GM18870 (cell line): ENCODE measurements around the gene LCAT.
"Not testable (repeated sequence)": the region's sequence is repeated elsewhere in the genome, so short reads cannot be mapped to it uniquely, and the experiment has no call there.

ENCODE experiments used
- ATAC-seq: cut with Tn5 transposase; IDR thresholded peaks from one replicate; pipeline ENCODE4 v1.9.1; 2021; ENCODE audit warnings: moderate library complexity; ENCODE audit not compliant: unreplicated experiment

The LCAT gene

DNA sequence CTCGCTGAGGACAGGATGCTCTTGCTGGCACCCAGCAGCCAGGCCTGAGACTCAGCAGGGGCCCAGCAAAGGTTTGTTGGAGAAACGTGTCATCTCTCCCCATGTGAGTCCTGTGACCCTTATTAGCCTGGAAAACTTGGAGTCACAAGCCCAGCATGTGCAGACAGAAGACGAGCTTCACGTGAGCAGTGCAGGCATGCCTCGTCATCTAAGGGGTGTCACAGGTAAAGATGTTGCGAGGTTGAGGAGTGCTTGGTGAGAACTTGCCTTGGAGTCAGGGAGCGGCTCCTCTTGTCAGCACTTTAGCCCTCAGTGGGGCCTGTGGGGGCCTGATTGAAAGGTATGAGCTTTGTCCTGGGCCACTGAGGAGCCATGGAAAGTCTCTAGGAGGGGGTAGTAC, 10.1 kb downstream of the LCAT start:
- no peak for ATAC-seq

- ATAC-seq: no peak
Measured at GRCh38 chr16:67932462-67932840, 11.5 kb downstream of the LCAT start.

GRCh38 chr16:67931712-67932461, 12.0 kb downstream of the LCAT start, which contains the start of gene CTRL:
TSS of gene CTRL (minus strand) at chr16:67931862. CDS start at chr16:67931852, 10 bp downstream.
- no peak for ATAC-seq

DNA sequence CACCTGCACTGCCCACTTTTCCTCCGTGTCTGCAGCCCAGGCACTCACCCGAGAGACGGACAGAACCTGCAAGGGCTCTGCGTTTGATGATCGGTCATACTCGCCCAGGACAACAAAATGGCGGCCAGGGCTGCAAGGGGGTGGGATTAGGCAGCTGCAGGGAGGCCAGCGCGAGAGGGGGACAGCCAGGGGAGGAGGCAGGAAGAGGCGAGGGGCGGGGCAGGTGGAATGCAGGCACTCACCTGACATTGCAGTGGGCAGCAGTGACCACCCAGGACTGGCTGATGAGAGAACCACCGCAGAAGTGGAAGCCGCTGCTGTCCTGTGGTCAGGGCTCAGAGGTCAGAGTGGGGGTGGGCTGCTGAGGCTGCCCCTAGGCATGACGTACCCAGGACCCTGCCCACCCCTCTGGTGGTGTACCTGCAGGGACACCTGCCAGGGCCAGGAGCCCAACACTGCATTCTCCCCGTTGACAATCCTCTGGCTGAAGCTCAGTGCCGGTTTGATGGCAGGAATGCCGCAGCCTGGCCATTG, 13.2 kb downstream of the LCAT start:
- ATAC-seq: no peak

GRCh38 chr16:67930191-67930590, 13.7 kb downstream of the LCAT start:
- ATAC-seq: no peak

GRCh38 chr16:67928561-67929364, 15.2 kb downstream of the LCAT start:
- no peak for ATAC-seq

- ATAC-seq: no peak
Measured at GRCh38 chr16:67928147-67928546, 15.8 kb downstream of the LCAT start.

- no peak for ATAC-seq
Measured at GRCh38 chr16:67927131-67927941, 16.6 kb downstream of the LCAT start.

DNA sequence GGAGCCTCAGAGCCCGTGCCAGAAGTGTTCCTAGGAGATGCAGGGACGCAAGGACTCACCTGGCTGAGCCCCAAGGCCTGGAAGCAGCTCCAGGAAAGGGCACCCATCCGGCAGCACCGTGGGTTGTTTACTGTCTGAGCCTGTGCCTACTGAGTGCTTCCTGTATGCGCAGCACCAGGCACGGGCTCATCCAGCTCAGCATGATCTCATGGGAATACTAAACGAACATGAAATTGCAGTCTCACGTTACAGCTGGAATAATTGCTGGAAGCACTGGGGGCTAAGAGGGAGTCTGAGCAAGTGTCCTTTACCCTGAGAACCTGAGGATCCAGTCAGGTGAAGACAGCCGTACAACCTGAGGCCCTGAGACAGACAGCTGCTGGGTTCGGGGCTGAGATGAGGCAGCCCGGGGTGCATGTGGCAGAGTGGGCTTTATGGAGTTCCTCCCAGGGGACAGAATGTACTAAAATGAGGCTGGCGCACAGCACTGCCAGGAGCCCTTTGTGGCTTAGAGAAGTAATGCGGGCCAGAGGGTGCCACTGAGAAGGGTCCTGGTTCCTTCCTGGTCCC, 17.7 kb downstream of the LCAT start:
- ATAC-seq: no peak

DNA sequence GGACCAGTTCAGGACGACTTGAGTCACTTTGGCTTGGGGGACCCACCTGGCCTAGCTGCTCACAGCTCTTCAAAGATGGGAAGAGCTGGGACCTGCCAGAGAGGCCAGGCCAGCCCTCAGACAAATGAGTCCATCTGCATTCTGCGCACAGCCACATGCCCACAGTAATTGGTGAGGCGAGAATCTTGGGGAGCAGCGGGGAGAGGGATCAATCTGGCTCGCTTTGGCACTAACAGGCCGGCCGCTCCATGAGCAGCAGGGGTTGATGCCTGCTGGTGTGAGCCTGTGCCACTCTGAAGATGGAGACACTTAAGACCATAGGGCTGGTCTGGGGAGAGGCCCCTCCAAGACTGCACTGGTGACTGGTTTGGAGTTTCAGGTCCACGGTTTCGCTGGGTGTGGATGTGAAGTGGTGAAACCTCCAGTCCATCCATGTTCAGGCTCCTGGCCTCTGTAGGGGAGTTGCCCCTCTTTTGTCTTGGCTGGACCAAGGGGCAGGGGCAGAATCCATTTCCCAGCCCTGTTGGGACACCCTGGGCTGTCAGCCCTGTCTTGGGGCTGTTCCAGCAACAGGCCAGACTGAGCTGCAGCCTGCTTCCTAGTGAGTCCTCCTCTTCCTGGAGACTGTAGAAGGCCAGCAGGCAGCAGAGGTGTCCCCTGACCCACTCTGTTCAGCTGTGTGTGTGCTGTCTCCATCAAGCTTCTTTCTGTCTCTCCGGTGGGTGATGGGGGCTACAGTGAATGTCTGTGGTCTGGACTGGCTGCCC, 19.6 kb downstream of the LCAT start:
- ATAC-seq: no peak

GRCh38 chr16:67923414-67924116, 20.4 kb downstream of the LCAT start:
- no peak for ATAC-seq

GRCh38 chr16:67922740-67923139, 21.2 kb downstream of the LCAT start:
- no peak for ATAC-seq

DNA sequence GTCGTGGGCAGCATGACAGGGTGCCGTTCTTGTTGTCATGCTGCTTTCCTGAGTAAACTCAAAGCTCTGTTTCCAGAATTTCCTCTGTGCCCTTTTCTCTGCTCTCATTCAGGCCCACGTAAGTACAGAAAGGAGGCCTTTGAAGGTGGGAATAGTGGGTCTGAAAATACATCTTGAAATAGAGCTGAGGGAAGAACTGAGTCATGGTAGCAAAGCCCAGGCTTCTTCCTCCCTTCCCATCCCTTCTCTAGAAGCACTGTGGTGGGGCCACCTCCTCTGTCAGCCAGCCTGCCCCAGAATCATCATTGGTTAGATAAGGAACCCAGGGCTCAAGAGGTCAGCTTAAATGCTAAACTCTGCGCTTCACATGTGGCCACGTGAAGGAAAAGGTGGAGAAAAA, 21.7 kb downstream of the LCAT start:
- no peak for ATAC-seq

DNA sequence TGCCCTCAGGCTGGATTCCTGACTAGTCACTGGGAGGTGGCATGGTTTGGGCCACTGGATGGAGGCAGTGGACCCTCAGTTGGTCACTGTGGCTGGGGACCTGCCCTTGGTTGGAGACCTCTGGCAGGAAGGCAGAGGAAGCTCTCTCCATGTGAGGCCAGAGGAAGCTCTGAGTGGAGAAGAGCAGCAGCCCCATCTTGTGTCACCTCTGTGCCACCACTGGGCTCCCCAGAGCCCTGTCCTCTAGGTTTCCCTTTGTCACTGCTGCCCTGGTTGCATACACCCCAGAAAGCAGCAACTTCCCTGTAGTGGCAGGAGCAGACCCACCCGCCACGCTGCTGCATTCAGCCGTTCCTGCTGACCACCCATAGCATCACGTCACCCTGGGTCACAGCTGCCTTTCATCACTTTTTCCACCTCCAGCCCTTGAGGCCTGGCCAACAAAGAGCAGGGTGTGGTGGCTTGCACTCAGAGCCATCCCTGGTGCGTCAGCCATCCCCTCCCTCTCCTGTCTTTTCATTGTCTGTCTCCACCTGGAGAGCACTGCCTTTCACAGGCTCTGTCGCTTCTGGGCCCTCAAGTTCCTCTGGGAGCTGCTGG, 24.2 kb downstream of the LCAT start:
- ATAC-seq: no peak

DNA sequence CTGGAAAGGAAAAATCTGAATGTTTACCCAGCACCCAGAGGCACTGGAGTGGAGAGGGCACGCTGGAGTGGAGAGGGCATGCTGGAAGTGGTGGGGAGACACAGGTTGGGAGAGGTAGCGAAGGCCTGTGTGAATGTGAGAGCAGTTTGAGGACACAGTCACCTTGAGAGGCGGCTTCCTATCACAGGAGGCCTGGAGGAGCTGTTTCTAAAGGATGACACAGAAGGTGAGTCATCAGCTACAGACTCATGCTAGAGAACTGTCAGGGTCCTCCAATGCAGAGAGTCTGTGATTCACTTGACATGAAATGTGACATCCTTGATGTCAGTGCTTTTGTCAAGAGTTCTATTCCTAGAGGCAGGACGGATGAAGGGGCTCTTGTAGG, 26.1 kb downstream of the LCAT start:
- no peak for ATAC-seq

DNA sequence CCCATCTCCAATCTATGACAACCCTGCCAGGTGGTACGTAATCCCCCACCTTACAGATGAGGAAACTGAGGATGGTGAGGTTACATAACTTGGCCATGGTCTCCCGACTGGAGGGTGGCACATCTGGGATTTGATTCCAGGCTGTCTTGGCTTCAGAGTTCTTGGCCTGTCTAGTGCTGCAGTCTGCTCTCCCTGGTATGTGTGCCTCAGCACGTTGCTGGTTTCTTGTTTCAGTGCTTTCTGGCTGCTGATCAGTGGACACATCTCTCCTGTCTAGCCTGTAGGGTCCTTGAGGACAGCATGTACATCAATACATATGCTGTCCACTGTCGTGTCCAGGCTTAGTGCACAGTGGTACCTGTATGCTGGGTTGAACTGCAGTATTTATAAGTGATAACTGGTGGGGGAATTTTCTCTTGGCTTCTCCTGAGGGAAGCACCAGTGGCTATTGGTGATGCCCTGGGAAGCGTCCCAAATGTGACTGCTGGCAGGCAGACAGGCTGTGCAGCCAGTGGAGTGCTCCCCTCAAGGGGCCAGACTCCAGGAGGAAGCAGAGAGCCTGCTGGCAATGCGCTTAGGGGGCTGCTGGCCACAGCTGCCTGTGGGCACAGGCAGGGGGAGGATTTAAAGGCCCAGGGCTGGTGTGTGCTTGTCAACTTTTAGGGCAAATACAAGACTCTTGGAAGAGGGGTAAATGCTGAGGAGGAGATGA, 26.6 kb downstream of the LCAT start:
- ATAC-seq: no peak

DNA sequence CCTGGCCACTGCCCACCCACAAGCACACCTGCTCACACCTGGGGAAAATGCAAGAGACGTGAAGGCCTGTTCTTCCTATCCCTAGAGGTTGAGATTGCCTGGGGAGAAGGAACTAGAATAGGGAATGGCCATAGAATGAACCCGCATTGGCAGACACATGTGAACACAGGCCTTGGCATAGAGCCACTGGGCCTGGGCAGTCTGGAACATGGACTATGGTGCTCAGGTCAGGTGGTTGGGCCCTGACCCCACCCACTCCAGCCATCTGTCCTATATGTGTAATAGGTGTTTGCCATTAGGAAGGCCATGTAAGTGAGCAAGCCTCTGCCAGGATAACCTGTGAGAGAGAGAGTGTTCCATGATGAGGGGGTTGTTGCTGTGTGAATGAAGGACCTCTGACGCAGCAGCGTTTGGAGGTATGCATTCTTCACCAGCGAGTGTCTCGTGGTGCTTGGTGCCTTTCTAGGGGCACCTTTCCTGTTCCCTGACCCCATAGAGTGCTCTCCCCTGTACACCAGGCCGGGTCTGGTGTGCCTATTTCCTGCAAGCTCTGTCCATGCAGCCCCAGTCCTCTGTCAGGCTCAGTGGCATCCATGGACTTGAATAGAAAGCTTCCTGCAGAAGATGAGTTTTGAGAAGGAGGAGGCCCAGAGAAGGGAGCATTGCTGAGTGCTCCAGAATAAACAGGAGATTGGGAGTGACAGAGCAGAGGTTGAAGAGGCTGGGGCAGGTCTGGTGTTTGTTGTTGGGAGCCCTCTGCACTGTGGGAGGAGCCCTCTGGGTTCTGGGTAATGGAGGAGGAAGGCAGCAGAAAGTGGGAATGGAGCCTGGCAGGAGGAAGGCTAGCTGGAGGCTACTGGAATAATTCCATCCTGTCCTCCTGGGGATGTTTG, 27.8 kb downstream of the LCAT start:
- ATAC-seq: no peak

DNA sequence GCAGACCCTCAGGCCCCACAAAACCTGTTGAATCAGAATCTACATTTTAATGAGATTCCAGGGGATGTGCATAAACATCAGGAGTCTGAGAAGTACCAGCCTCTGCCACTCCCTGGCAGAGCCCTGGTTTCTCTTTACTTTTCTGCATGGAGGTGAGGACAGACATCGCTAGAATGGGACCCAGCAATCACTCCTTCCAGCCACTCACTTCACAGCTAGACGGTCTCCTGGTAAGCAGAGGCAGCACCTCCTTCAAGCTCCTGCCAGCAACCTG, 28.5 kb downstream of the LCAT start:
- not testable (repeated sequence) for ATAC-seq
